Measurements from ENCODE around the gene PAN3.
"Not testable (repeated sequence)": the region's sequence is repeated elsewhere in the genome, so short reads cannot be mapped to it uniquely, and the experiment has no call there.

The PAN3 gene

GRCh38 chr13:28138012-28138755 is at the start of gene PAN3:
TSS of gene PAN3 (plus strand) at chr13:28138545. CDS start at chr13:28138658, 113 bp downstream.
- in situ Hi-C loops (cut with MboI; ENCODE audit: low sequenced_read_pairs), result no loop called here

GRCh38 chr13:28089065-28089464 is 49.3 kb upstream of the PAN3 start:
- in situ Hi-C loops (cut with MboI; ENCODE audit: low sequenced_read_pairs), result no loop called here

- in situ Hi-C loops (cut with MboI; ENCODE audit: low sequenced_read_pairs), result no loop called here
These were observed 45.9 kb upstream of the PAN3 start for GRCh38 chr13:28092431-28092830.

GRCh38 chr13:28093881-28094280 is 44.5 kb upstream of the PAN3 start:
- in situ Hi-C loops (cut with MboI; ENCODE audit: low sequenced_read_pairs), result no loop called here

- in situ Hi-C loops (cut with MboI; ENCODE audit: low sequenced_read_pairs), result no loop called here
These were observed 44.0 kb upstream of the PAN3 start for GRCh38 chr13:28094306-28094705.

GRCh38 chr13:28097503-28097902 is 40.8 kb upstream of the PAN3 start:
- in situ Hi-C loops (cut with MboI; ENCODE audit: low sequenced_read_pairs), result no loop called here

GRCh38 chr13:28099396-28100149 is 38.8 kb upstream of the PAN3 start:
- in situ Hi-C loops (cut with MboI; ENCODE audit: low sequenced_read_pairs), result no loop called here

- in situ Hi-C loops (cut with MboI; ENCODE audit: low sequenced_read_pairs), result no loop called here
These were observed 37.9 kb upstream of the PAN3 start, which contains the start of gene FLT3 for GRCh38 chr13:28100150-28101121. TSS of gene FLT3 (minus strand) at chr13:28100576. CDS start at chr13:28100510, 66 bp downstream.

GRCh38 chr13:28101886-28102285 is 36.5 kb upstream of the PAN3 start:
- in situ Hi-C loops (cut with MboI; ENCODE audit: low sequenced_read_pairs), result not testable (repeated sequence)

- in situ Hi-C loops (cut with MboI; ENCODE audit: low sequenced_read_pairs), result no loop called here
These were observed 31.4 kb upstream of the PAN3 start for GRCh38 chr13:28106976-28107375.

GRCh38 chr13:28110414-28110813 is 27.9 kb upstream of the PAN3 start:
- in situ Hi-C loops (cut with MboI; ENCODE audit: low sequenced_read_pairs), result no loop called here

GRCh38 chr13:28116736-28117135 is 21.6 kb upstream of the PAN3 start:
- in situ Hi-C loops (cut with MboI; ENCODE audit: low sequenced_read_pairs), result no loop called here

GRCh38 chr13:28117689-28118377 is 20.5 kb upstream of the PAN3 start:
- in situ Hi-C loops (cut with MboI; ENCODE audit: low sequenced_read_pairs), result no loop called here

GRCh38 chr13:28120317-28120716 is 18.0 kb upstream of the PAN3 start:
- in situ Hi-C loops (cut with MboI; ENCODE audit: low sequenced_read_pairs), result no loop called here

- in situ Hi-C loops (cut with MboI; ENCODE audit: low sequenced_read_pairs), result no loop called here
These were observed 17.1 kb upstream of the PAN3 start for GRCh38 chr13:28121224-28121623.

- in situ Hi-C loops (cut with MboI; ENCODE audit: low sequenced_read_pairs), result no loop called here
These were observed 10.3 kb upstream of the PAN3 start for GRCh38 chr13:28128030-28128429.

- in situ Hi-C loops (cut with MboI; ENCODE audit: low sequenced_read_pairs), result no loop called here
These were observed 9.4 kb upstream of the PAN3 start for GRCh38 chr13:28128926-28129325.

- in situ Hi-C loops (cut with MboI; ENCODE audit: low sequenced_read_pairs), result no loop called here
These were observed 8.2 kb upstream of the PAN3 start for GRCh38 chr13:28129911-28130693.

- in situ Hi-C loops (cut with MboI; ENCODE audit: low sequenced_read_pairs), result no loop called here
These were observed 6.7 kb upstream of the PAN3 start for GRCh38 chr13:28131646-28132045.

GRCh38 chr13:28136916-28137315 is 1.4 kb upstream of the PAN3 start:
- in situ Hi-C loops (cut with MboI; ENCODE audit: low sequenced_read_pairs), result no loop called here
